Measurements from ENCODE around the gene KNDC1. TPM values are rescaled to one million over a fixed set of nuclear protein-coding genes. Genes with fewer than 3 reads are reported as not detected.

The KNDC1 gene
- total RNA-seq, 1 experiment from 2014 or later, result 1.2 TPM

GRCh38 chr10:133195611-133196010 lies 35.6 kb downstream of the KNDC1 start:
- Mint-ChIP-seq H3K4me1 (ENCODE audit: low read depth, unreplicated experiment) (no peaks in the 10 kb centered on the region), H3K9me3 (ENCODE audit: low read depth, unreplicated experiment) (peaks cover 4% of the 10 kb centered on the region), H3K27me3 (ENCODE audit: unreplicated experiment) (peaks cover 31% of the 10 kb centered on the region), H3K36me3 (ENCODE audit: insufficient read depth, unreplicated experiment) (no peaks in the 10 kb centered on the region), H3K27ac (ENCODE audit: unreplicated experiment) (no peak overlapping the region), H3K4me3 (ENCODE audit: low read depth, unreplicated experiment) (no peak overlapping the region)
- CTCF ChIA-PET, result no interaction called here
- intact Hi-C loops (cut with micrococcal nuclease; ENCODE audit: unreplicated experiment), result no loop called here
- no peak for DNase-seq
- BruUV-seq (replicated peaks), result no TSS peak
- TF ChIP-seq, protein P1, sequence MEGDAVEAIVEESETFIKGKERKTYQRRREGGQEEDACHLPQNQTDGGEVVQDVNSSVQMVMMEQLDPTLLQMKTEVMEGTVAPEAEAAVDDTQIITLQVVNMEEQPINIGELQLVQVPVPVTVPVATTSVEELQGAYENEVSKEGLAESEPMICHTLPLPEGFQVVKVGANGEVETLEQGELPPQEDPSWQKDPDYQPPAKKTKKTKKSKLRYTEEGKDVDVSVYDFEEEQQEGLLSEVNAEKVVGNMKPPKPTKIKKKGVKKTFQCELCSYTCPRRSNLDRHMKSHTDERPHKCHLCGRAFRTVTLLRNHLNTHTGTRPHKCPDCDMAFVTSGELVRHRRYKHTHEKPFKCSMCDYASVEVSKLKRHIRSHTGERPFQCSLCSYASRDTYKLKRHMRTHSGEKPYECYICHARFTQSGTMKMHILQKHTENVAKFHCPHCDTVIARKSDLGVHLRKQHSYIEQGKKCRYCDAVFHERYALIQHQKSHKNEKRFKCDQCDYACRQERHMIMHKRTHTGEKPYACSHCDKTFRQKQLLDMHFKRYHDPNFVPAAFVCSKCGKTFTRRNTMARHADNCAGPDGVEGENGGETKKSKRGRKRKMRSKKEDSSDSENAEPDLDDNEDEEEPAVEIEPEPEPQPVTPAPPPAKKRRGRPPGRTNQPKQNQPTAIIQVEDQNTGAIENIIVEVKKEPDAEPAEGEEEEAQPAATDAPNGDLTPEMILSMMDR (IDR thresholded peaks at IDR 0.05; ENCODE audit: unreplicated experiment), result no peak

GRCh38 chr10:133196221-133196915 lies 36.3 kb downstream of the KNDC1 start:
- Mint-ChIP-seq H3K36me3 (ENCODE audit: insufficient read depth, unreplicated experiment) (no peaks in the 10 kb centered on the region), H3K9me3 (ENCODE audit: low read depth, unreplicated experiment) (peaks cover 4% of the 10 kb centered on the region), H3K4me3 (ENCODE audit: low read depth, unreplicated experiment) (no peak overlapping the region), H3K4me1 (ENCODE audit: low read depth, unreplicated experiment) (no peaks in the 10 kb centered on the region), H3K27ac (ENCODE audit: unreplicated experiment) (no peak overlapping the region), H3K27me3 (ENCODE audit: unreplicated experiment) (peaks cover 31% of the 10 kb centered on the region)
- no peak for DNase-seq
- CTCF ChIA-PET, result interaction anchor here (0.6 kb wide), 1 partner anchor 56 kb away, joined by 3 read pairs; no protein-coding TSS in a partner anchor
- BruUV-seq (replicated peaks), result no TSS peak
- TF ChIP-seq, protein P1 (IDR thresholded peaks at IDR 0.05; ENCODE audit: unreplicated experiment), result no peak
- intact Hi-C loops (cut with micrococcal nuclease; ENCODE audit: unreplicated experiment), result no loop called here

DNA sequence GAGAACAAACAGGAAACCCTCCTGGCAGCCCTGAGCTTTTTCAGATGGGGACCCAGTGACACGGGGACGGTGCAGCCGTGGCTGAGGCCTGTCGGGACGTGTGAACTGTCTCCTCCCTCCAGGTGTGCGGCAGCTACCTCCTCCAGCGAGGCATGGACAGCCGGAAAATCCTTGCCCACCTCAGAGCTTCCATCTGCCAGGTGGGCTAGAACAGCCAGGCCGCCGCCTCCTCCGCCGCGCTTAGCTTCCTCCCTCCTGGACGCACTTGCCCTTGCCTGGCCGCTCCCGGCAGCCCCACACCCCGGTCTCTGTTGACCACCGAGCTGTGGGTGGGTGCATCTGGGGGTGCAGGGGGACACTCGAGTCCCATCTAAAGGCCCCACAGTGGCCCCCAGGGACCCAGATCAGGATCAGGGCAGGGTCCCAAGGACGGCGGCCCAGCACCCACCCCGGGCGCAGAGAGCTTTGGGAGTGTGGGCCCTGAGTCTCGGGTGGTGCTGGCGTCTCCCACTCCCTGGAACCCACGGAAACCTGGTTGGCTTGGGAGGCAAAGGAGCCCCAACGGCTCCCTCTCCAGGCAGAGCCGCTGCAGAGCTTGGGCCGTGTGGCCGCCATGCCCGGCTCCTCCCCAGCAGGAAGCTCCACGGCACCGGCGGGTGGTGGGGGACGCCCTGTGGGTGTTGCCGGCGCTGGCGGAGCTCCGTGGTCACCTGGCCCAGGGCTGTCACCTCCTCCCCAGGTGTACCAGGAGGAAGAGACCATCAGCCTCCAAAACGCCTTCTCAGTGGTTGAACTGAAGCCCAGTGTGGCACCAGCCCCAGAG lies 37.1 kb downstream of the KNDC1 start:
- TF ChIP-seq, protein P1 (IDR thresholded peaks at IDR 0.05; ENCODE audit: unreplicated experiment), result no peak
- CTCF ChIA-PET, result interaction anchor here (0.6 kb wide), 1 partner anchor 56 kb away, joined by 3 read pairs; no protein-coding TSS in a partner anchor

DNA sequence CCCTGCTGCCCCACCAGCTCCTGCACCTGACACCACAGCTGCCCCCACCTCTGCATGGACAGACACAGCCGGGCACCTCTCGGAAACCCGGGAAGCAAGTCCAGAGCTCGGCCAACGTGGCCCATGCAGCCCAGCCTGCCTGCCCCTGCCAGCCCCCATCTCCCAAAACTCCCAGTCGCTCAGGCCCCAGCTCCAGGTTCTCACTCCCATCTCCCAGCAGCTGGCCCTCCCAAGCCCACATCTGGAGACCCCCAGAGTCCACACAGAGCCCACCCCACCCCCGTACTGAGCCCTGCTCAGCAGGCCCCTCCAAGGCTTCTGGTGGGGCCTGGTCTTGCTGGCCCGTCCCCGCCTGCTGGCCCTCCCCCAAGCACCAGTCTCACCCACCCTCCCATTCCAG lies 37.8 kb downstream of the KNDC1 start:
- no peak overlapping the region for H3K27ac Mint-ChIP-seq (ENCODE audit: unreplicated experiment)

More for the DNA sequence above, 37.1 kb downstream of the KNDC1 start:
- Mint-ChIP-seq H3K27ac (ENCODE audit: unreplicated experiment) (no peak overlapping the region), H3K4me3 (ENCODE audit: low read depth, unreplicated experiment) (no peak overlapping the region), H3K9me3 (ENCODE audit: low read depth, unreplicated experiment) (peaks cover under 1% of the 10 kb centered on the region), H3K27me3 (ENCODE audit: unreplicated experiment) (peaks cover 24% of the 10 kb centered on the region), H3K4me1 (ENCODE audit: low read depth, unreplicated experiment) (no peaks in the 10 kb centered on the region), H3K36me3 (ENCODE audit: insufficient read depth, unreplicated experiment) (no peaks in the 10 kb centered on the region)
- no peak for DNase-seq
- intact Hi-C loops (cut with micrococcal nuclease; ENCODE audit: unreplicated experiment), result no loop called here
- no TSS peak for BruUV-seq (replicated peaks)

More for the DNA sequence above, 37.8 kb downstream of the KNDC1 start:
- no peak for DNase-seq
- Mint-ChIP-seq H3K27me3 (ENCODE audit: unreplicated experiment) (peaks cover 17% of the 10 kb centered on the region), H3K4me1 (ENCODE audit: low read depth, unreplicated experiment) (no peaks in the 10 kb centered on the region), H3K9me3 (ENCODE audit: low read depth, unreplicated experiment) (no peaks in the 10 kb centered on the region), H3K4me3 (ENCODE audit: low read depth, unreplicated experiment) (no peak overlapping the region), H3K36me3 (ENCODE audit: insufficient read depth, unreplicated experiment) (peaks cover 5% of the 10 kb centered on the region)
- BruUV-seq (replicated peaks), result no TSS peak
- intact Hi-C loops (cut with micrococcal nuclease; ENCODE audit: unreplicated experiment), result no loop called here
- CTCF ChIA-PET, result no interaction called here
- TF ChIP-seq, protein P1 (IDR thresholded peaks at IDR 0.05; ENCODE audit: unreplicated experiment), result no peak

Data from Calu3 (cell line).